ENCODE data around the gene PER1. TPM values are rescaled to one million over a fixed set of nuclear protein-coding genes. Genes with fewer than 3 reads are reported as not detected.

The PER1 gene
- total RNA-seq, 4 donors from 2014 or later, result 197 to 545 (median 266) TPM

DNA sequence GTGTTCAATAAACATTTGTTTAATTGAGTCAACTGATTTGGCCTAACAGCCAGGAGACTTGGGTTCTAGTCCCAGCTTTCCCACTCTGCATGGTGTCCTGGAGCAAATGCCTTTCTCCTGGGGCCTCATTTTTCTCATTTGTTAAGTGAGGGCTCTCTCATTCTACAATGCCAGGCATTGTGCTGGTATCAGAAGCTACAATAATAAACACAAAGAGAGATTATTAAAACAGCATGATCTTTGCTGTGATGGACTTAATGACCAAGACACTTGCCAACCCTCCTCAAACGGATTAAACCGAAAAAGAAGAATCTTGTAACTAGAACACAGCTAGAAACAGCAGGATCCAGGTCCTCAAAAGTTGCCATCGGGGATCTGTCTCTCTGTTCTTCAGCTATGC lies 15.3 kb upstream of the PER1 start:
- intact Hi-C loops (cut with DNase I; ENCODE audit: low total_unique reads), result no loop called here
- WGBS, 2 donors, result 76 to 77% methylated on average over 3 of the region's 3 CpGs
- no peak for DNase-seq (ENCODE audit: low spot score in 2 of 2)
- H3K4me3 ChIP-seq (ENCODE audit: low read depth, poor library complexity, severe bottlenecking), result no peak overlapping the region
- TF ChIP-seq POLR2A (IDR thresholded peaks at IDR 0.05), result no peak

DNA sequence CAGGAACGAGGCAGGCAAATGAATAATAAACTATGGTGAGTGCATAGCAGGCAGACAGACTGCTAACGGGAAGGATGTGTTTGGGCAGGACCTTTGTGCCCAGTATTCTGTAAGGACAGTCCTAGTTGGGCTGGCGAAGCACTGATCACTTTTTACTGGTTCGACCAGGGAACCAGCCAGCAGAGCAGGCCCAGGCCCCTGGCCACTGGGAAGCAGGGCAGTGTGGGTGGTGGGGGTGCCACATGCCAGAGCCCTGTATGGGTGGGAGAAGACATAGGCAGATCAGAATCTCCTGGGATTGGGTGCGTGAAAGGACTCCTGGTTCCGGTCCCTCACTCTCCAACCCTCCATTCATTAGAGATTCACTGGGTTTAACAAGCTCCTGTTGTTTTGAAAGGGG lies 14.5 kb upstream of the PER1 start:
- intact Hi-C loops (cut with DNase I; ENCODE audit: low total_unique reads), result no loop called here
- 64 to 71% methylated on average over 6 of the region's 6 CpGs for WGBS, 2 donors
- no peak for DNase-seq (ENCODE audit: low spot score in 2 of 2)
- H3K4me3 ChIP-seq (ENCODE audit: low read depth, poor library complexity, severe bottlenecking), result no peak overlapping the region
- TF ChIP-seq, protein P1, sequence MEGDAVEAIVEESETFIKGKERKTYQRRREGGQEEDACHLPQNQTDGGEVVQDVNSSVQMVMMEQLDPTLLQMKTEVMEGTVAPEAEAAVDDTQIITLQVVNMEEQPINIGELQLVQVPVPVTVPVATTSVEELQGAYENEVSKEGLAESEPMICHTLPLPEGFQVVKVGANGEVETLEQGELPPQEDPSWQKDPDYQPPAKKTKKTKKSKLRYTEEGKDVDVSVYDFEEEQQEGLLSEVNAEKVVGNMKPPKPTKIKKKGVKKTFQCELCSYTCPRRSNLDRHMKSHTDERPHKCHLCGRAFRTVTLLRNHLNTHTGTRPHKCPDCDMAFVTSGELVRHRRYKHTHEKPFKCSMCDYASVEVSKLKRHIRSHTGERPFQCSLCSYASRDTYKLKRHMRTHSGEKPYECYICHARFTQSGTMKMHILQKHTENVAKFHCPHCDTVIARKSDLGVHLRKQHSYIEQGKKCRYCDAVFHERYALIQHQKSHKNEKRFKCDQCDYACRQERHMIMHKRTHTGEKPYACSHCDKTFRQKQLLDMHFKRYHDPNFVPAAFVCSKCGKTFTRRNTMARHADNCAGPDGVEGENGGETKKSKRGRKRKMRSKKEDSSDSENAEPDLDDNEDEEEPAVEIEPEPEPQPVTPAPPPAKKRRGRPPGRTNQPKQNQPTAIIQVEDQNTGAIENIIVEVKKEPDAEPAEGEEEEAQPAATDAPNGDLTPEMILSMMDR (IDR thresholded peaks at IDR 0.05), result no peak
- no peak for TF ChIP-seq POLR2A (IDR thresholded peaks at IDR 0.05)

DNA sequence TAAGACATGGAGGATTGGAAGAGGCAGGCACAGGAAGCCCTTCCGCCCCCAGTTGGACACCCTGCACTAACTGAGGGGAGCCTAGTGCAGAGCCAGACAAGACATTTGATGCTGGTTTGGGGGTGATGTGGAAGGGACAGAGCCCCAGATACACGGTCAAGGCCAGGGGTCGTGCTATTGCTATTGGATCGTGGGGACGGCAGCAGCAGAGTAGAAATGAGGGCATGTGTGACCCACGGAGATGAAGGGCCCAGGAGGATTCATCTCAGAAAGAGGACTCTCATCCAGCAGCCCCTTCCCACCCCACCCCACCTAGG lies 12.6 kb upstream of the PER1 start:
- TF ChIP-seq POLR2A (IDR thresholded peaks at IDR 0.05), result no peak
- WGBS, 2 donors, result 67 to 74% methylated on average over 6 of the region's 6 CpGs
- intact Hi-C loops (cut with DNase I; ENCODE audit: low total_unique reads), result no loop called here
- DNase-seq (ENCODE audit: low spot score in 2 of 2), result peak in 1 of 2 donors; percentile 83
- H3K4me3 ChIP-seq (ENCODE audit: low read depth, poor library complexity, severe bottlenecking), result no peak overlapping the region

DNA sequence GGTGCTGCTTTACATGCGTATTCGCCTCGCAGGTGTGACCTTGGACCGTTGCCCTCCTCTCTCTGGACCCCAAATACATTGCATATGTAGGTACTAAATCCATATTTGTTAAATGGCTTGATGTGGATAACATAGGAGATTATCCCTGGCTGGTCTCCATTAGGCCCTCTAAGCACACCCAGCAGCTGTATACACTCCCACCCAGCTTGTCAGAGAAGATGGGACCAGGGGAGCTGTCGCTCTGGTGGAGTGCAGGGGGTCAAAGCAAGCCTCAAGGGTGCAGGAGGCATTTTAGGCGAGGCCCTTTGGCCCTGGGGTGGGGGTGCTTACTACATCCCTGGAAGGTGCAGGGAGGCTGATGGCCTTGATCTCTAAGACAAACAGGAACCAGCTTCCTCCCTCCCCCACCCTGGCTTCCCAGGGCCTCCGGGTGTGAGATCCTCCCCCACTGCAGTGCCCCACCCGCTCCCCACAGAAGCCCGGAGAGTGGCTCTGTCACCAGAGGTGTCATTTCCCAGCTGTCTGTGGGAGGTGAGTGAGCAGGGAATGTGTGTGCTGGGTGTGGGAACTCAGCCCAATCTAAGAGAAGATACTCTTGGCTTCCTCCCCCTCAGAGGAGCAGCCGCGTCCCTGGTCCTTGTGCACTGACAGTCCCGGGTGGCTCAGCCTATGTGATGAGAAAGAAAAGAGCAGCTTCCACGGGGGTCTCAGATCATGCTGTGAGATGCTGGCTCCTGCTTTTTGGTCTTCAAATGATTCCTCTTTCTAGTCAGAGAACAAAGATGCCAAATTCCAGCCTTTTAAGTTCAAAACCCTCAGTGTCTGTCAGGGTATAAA lies 12.0 kb upstream of the PER1 start:
- 8 to 17% methylated on average over 12 to 13 of the region's 13 CpGs for whole genome bisulfite sequencing, 2 donors
- TF ChIP-seq, protein P1 (IDR thresholded peaks at IDR 0.05), result no peak
- TF ChIP-seq POLR2A (IDR thresholded peaks at IDR 0.05), result no peak
- peak; percentile 79 to 97 for DNase-seq (ENCODE audit: low spot score in 2 of 2)
- no peak overlapping the region for H3K4me3 ChIP-seq (ENCODE audit: low read depth, poor library complexity, severe bottlenecking)
- intact Hi-C loops (cut with DNase I; ENCODE audit: low total_unique reads), result no loop called here

DNA sequence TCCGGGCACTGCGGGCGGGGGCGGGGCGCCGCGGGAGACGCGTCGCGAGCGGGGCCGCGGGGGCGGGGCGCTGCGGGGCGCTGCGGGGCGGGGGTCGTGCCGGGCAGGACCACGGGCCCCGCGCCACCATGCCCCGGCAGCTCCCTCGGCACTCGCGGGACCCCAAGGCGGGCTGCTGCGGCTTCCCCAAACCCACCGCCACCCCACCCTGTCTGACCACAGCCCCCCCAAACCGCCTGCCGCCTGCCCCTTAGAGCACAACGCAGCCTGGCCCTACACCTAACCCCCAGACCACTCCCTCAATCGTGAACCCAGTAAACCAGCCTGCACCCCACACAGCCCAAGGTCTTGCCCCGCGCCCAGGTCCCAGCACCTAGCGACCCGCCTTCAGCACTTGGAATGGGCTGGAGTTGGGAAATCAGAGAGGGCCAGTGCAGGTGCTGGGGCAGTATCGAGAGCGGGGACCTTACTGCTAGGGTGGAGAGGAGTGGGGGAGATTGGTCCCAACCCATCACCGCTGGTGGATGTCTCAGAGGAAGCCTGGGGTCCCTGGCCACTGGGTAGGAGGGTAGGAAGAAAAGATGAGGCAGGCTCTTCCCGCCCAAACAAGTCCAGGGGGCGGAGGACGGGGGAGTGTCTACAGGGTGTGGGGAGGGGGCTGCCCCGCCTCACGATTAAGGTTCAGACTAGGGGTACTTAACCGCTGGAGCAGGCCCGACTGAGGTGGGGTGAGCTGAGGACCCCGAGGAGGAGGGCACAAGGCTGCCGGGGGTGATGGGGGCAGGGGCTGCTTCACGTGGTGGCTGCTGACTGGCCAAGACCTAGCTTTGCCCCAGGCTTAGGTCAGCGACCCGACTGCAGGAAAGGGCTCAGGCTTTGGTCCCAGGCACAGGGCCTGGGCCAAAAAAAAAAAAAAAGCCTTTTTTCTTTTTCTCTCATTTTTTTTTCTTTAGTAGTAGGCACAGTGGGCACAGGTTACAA lies 11.1 kb upstream of the PER1 start:
- H3K4me3 ChIP-seq (ENCODE audit: low read depth, poor library complexity, severe bottlenecking), result peak overlapping the region; percentile 9
- intact Hi-C loops (cut with DNase I; ENCODE audit: low total_unique reads), result no loop called here
- peak in 1 of 2 donors; percentile 90 for DNase-seq (ENCODE audit: low spot score in 2 of 2)
- TF ChIP-seq, protein P1 (IDR thresholded peaks at IDR 0.05), result no peak
- no peak for TF ChIP-seq POLR2A (IDR thresholded peaks at IDR 0.05)
- WGBS, 2 donors, result 10 to 15% methylated on average over 22 of the region's 55 CpGs

DNA sequence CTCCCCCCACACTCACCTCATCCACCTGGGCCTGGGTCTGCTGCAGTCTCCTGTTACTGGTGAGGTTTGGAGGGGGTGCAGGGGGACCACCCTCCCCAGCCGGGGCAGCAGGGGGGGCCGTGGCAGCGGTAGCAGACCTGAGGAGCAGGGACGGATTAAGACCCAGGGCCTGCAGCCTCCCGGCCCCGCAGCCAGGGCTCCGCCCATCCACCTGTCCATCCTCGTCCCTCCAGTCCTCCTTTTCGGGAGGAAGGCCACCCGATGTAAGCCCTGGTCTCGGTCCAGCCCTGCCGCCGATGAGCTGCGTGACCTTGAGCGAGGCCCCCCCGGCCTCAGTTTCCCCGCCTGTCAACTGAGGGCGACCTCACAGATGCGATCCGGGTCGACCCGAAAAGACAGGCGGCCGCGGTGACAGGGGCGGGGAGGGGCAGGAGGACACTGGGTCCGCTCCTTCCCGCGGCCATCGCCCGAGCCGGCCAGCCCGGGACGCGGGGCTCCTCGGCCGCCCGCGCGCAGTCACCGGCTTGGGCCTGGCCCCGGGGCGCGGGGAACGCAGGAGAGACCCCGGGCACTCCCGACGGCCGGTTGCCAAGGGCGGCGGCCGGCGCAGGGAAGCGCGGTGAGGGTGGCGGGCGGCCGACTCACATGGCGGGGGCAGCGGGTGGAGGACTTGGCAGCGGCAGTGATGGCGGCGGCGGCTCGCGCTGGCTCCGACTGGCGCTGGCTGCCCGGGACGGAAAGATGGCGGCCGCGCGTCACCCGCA lies 10.2 kb upstream of the PER1 start, which contains the start of gene VAMP2:
Gene VAMP2 (minus strand): TSS at position 716 of the 764 bp plus-strand sequence. CDS start 69 bp downstream, at position 647.
- H3K4me3 ChIP-seq (ENCODE audit: low read depth, poor library complexity, severe bottlenecking), result peak within 1 kb of the TSS; percentile 85
- peak in 1 of 2 donors; percentile 58 for TF ChIP-seq POLR2A (IDR thresholded peaks at IDR 0.05)
- TF ChIP-seq, protein P1 (IDR thresholded peaks at IDR 0.05), result no peak
- WGBS, 2 donors, result 0% methylated on average over 6 to 42 of the region's 75 CpGs
- intact Hi-C loops (cut with DNase I; ENCODE audit: low total_unique reads), result no loop called here
- peak; percentile 78 to 97 for DNase-seq (ENCODE audit: low spot score in 2 of 2)

All from lower leg skin (tissue), 4 donors.